ENCODE results near the gene GPATCH2.

DNA sequence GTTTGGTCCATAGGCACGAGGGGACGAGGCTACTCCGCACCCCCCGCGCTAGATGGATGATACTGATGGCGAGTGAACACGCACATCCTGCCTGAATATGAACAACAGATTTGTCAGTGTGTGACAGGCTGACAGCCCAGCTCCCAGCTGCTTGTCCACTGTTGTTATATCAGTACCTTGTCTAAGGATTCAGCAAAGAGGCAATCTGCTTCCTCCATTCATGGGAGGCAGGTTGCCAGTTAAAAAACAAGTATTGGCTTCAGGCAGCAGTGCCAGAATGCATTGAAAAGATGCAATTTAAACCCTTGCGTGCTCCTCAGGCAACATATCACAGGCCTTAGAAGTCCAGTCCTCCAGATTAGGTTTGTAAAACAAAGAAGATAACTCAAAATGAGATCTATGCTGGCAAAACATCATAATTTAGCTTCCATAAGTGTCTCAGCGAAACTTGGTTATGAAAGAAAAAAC is 223.3 kb downstream of the GPATCH2 start:
- TF ChIP-seq YY1 (IDR thresholded peaks at IDR 0.05; ENCODE audit: low read depth) (no peak), EP300 (IDR thresholded peaks at IDR 0.05; ENCODE audit: borderline replicate concordance) (no peak), EGR1 (IDR thresholded peaks at IDR 0.05) (no peak), TAF1 (IDR thresholded peaks at IDR 0.05; ENCODE audit: low read depth) (no peak), ZBTB7A (IDR thresholded peaks at IDR 0.05; ENCODE audit: low read depth) (no peak), RAD21 (IDR thresholded peaks at IDR 0.05; ENCODE audit: low read depth) (no peak)
- TF ChIP-seq, protein P1, sequence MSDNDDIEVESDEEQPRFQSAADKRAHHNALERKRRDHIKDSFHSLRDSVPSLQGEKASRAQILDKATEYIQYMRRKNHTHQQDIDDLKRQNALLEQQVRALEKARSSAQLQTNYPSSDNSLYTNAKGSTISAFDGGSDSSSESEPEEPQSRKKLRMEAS (IDR thresholded peaks at IDR 0.05), result no peak

Measured in Ishikawa (cell line).